ENCODE data around the gene B3GNT7.

The B3GNT7 gene

DNA sequence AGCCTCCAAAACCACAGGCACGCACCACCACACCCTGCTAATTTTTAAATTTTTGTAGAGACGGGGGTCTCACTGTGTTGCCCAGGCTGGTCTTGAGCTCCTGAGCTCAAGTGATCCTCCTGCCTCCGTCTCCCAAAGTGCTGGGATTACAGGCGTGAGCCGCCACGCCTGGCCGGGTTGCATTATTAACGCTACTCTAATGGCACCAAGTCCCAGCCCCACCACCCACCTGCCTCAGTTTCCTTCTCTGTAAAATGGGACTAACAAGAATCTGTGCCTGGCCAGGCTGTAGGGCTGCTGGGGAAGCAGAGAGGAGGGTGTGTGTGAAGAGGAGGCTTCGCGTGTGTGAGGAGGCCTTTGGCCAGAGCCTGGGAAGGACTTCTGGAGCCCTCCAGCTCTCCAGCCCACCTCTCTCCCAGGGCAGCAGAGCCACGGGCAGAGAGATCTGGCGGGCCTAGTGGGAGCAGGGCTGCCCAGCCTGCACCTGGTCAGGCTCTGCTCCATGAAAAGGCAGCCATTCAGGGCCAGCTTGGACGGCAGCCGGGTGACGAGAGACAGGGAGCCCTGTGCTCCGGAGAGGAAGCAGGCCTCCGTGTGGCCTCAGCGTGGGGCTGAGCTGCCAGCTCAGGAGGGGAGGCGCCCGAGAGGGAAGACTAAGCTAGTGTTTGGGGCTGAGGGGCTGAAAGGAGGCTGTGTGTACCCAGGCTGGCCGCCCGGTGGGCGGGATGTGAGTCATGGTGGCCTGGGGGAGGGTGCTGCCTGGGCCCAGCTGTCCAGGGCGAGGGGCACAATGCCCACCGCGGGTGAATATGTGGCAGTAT lies 7.4 kb upstream of the B3GNT7 start:
- no peak for DNase-seq (ENCODE audit: extremely low read depth, low read depth)
- TF ChIP-seq, protein P1, sequence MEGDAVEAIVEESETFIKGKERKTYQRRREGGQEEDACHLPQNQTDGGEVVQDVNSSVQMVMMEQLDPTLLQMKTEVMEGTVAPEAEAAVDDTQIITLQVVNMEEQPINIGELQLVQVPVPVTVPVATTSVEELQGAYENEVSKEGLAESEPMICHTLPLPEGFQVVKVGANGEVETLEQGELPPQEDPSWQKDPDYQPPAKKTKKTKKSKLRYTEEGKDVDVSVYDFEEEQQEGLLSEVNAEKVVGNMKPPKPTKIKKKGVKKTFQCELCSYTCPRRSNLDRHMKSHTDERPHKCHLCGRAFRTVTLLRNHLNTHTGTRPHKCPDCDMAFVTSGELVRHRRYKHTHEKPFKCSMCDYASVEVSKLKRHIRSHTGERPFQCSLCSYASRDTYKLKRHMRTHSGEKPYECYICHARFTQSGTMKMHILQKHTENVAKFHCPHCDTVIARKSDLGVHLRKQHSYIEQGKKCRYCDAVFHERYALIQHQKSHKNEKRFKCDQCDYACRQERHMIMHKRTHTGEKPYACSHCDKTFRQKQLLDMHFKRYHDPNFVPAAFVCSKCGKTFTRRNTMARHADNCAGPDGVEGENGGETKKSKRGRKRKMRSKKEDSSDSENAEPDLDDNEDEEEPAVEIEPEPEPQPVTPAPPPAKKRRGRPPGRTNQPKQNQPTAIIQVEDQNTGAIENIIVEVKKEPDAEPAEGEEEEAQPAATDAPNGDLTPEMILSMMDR (IDR thresholded peaks at IDR 0.05; ENCODE audit: low read depth, low read length) = no peak

DNA sequence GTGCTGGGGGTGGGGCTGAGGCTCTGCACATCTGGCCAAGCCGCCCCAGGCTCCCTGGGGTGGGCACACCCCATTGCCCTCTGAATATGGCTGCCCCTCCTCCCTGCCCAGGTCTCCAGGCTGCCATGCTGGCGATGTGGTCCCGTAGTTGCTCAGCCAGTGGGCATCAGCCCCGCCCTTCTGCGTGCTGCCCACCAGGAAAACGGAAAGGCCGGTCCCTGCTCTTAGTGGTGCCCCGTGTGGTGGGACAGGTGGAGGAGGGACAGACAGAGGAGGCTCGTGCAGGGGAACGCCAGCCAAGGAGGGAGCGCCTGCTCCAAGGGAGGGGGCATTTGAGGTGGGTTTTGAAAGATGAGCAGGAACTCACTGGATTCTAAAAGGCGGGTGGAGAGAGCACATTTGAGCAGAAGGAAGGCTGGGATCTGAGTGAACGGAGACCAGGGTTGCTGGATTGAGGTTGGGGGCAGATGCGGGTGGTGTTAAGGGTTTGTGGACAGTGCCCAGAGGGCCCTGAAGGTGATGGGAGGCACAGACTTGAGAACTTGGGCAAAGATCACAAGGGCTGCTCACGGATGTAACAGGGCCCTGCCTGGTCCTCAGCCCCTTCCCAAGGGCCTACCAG lies 6.7 kb upstream of the B3GNT7 start:
- TF ChIP-seq, protein P1 (IDR thresholded peaks at IDR 0.05; ENCODE audit: low read depth, low read length) = no peak

DNA sequence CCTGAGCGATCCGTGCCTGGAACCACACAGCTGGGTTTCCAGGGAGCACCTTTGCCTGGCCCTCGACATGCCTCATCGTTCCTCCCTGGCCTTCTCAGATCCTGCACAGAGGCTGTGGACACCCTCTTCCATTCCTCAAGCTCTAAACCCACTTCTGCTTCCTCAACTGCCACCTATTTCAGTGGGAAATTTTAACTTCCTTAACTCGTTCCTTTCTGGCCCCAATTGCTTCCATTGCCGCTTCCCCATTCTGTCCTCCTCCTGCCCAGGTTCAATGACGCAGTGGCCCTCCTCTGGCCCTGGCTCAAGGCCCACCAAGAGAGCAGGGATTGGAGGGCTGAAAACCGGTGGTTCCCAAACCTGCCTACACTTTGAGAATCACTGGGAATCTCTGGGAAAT lies 4.8 kb upstream of the B3GNT7 start:
- TF ChIP-seq, protein P1 (IDR thresholded peaks at IDR 0.05; ENCODE audit: low read depth, low read length) = no peak
- DNase-seq (ENCODE audit: extremely low read depth, low read depth) = no peak

More for the DNA sequence above, 6.7 kb upstream of the B3GNT7 start:
- no peak for DNase-seq (ENCODE audit: extremely low read depth, low read depth)

DNA sequence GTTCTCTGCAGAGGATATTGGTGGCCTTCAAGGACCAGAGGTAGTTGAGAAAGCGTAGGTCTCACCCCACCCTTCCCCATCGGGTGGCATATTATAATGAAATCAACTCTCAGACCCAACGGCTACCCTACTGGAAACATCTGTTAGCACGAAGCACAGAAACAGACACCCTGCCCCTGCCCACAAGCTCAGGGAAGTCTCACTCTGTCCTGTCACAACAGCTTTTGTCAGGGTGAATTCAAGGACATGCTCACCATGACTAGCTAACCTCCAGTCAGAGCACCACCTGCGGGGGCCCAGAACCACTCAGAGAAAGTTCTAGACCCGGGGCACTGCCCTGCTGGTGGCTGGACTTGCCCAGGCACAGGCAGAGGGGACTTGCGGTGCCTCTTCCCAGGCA lies 3.5 kb upstream of the B3GNT7 start:
- TF ChIP-seq, protein P1 (IDR thresholded peaks at IDR 0.05; ENCODE audit: low read depth, low read length) = no peak
- no peak for DNase-seq (ENCODE audit: extremely low read depth, low read depth)

DNA sequence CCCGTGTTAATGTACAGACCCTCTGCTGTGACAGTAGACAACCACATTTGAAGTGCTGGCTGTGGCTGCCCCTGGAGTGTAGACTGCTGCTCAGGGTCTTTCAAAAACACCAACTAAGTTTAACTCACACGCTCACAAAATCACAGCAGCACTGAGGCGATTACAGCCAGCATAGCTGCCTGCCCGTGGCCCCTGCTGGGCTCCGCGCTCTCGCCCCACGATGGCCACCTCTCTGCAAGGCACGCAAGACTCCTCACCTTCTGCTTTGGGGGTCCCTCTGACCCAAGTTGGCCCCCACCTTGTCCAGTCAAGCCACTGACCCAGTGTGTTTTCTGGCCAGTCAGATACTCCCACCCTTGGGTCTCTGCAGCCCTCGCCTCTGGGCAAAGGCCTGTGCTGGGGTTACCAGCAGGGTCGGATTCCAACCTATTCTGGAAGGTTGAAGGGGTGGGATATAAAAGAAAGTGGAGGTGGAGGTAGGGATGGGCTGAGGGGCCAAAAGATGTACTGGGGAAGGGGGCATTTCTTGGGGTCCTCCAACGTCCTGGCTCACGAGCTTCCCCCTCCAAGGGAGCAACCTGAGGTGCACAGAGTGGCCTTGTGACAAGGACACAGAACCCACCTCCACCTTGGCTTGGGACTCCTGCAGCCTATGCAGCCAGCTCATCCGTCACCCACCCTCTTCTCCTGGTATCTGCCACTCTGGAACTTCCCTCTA lies 2.9 kb upstream of the B3GNT7 start:
- no peak for DNase-seq (ENCODE audit: extremely low read depth, low read depth)
- TF ChIP-seq, protein P1 (IDR thresholded peaks at IDR 0.05; ENCODE audit: low read depth, low read length) = no peak

DNA sequence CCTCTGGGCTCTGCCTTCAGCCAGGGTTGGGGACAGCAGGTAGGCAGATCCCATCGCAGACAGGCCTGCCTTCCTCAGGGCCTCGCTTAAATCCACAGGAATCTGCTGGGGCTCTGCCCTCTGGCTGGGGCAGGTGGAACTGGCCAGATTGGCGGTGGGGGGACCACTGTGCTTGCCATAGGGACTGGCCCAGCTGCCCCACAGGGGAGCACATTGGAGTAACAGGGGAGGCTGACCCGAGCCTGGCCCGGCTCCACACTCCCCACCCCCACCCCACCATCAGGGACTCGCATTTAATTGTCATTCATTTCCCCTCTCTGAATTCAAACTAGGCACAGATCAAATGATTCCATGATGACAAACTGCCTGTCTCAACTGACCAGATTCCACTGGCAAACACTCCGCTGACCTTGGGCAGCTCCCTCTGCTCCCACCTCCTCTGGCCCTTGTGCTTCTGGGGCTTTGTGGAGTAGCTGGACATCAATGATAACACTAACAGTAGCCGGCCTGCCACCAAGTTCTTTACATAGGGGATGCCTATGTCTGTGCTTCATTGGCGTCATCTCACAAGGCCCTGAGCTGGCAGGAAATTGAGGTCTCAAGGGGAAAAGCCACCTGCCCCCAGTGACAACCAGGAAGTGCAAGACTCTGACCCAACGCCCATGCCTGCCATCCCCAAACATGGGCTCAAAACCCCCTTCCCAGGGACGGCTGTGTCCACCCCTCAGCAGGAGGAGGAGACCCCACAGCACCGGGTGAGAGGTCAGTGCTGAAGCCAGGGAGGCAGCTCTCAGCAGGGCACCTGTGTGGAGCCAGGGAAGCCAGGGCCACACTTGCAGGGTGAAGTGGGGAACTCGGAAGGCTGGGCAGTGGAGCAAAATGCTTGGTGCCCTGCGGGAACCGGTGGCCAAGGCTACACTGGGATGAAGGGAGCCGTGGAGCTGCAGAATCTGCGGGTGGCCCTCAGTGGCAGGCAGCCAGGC lies 2.1 kb upstream of the B3GNT7 start:
- TF ChIP-seq, protein P1 (IDR thresholded peaks at IDR 0.05; ENCODE audit: low read depth, low read length) = no peak
- DNase-seq (ENCODE audit: extremely low read depth, low read depth) = no peak

Data from AG09319 (cell line).